Measurements from ENCODE around the gene CCDC152. TPM values are rescaled to one million over a fixed set of nuclear protein-coding genes. Genes with fewer than 3 reads are reported as not detected.
"Not testable (repeated sequence)": the region's sequence is repeated elsewhere in the genome, so short reads cannot be mapped to it uniquely, and the experiment has no call there.

Gene CCDC152
- polyA plus RNA-seq, 4 donors = 1.6 to 42.6 (median 3.9) TPM

GRCh38 chr5:42840842-42841567 is 84.4 kb downstream of the CCDC152 start:
- peaks cover 0 to 9% (median 2%) of the 10 kb centered on the region in 3 donors for H3K4me1 ChIP-seq (ENCODE audit: control insufficient read depth in 3 of 3, insufficient read depth in 2 of 3, low read depth in 1 of 3, low read length in 2 of 3)
- H3K27me3 ChIP-seq (ENCODE audit: control insufficient read depth in 3 of 3, insufficient read depth in 3 of 3, low read length in 3 of 3) = no peaks in the 10 kb centered on the region
- DNase-seq = peak; percentile 44 to 57
- 51 to 65% (median 57%) methylated on average over 5 of the region's 5 CpGs for WGBS, 3 donors
- peak overlapping the region in 1 of 3 donors; percentile 41 for H3K27ac ChIP-seq (ENCODE audit: low read depth in 1 of 3, low read length in 2 of 3)
- H3K9me3 ChIP-seq (ENCODE audit: control insufficient read depth in 2 of 2, insufficient read depth in 1 of 2, low read depth in 1 of 2, low read length in 1 of 2) = peaks cover 0 to 5% of the 10 kb centered on the region in 2 donors
- no peak for FAIRE-seq
- no peak overlapping the region for H3K4me3 ChIP-seq (ENCODE audit: low read depth in 1 of 3, low read length in 3 of 3)
- no peaks in the 10 kb centered on the region for H3K36me3 ChIP-seq (ENCODE audit: control insufficient read depth in 3 of 3, insufficient read depth in 2 of 3, low read depth in 1 of 3, low read length in 3 of 3)

GRCh38 chr5:42842921-42843641 is 86.5 kb downstream of the CCDC152 start:
- no peak overlapping the region for H3K27ac ChIP-seq (ENCODE audit: low read depth in 1 of 3, low read length in 2 of 3)
- H3K4me3 ChIP-seq (ENCODE audit: low read depth in 1 of 3, low read length in 3 of 3) = no peak overlapping the region
- FAIRE-seq (no peak), DNase-seq (no peak)
- no peaks in the 10 kb centered on the region for H3K9me3 ChIP-seq (ENCODE audit: control insufficient read depth in 2 of 2, insufficient read depth in 1 of 2, low read depth in 1 of 2, low read length in 1 of 2)
- 69 to 77% (median 75%) methylated on average over 4 of the region's 4 CpGs for WGBS, 3 donors
- peaks cover 0 to 9% (median 2%) of the 10 kb centered on the region in 3 donors for H3K4me1 ChIP-seq (ENCODE audit: control insufficient read depth in 3 of 3, insufficient read depth in 2 of 3, low read depth in 1 of 3, low read length in 2 of 3)
- no peaks in the 10 kb centered on the region for H3K27me3 ChIP-seq (ENCODE audit: control insufficient read depth in 3 of 3, insufficient read depth in 3 of 3, low read length in 3 of 3)
- no peaks in the 10 kb centered on the region for H3K36me3 ChIP-seq (ENCODE audit: control insufficient read depth in 3 of 3, insufficient read depth in 2 of 3, low read depth in 1 of 3, low read length in 3 of 3)

- DNase-seq (no peak), FAIRE-seq (no peak)
- H3K4me3 ChIP-seq (ENCODE audit: low read depth in 1 of 3, low read length in 3 of 3) = no peak overlapping the region
- H3K4me1 ChIP-seq (ENCODE audit: control insufficient read depth in 3 of 3, insufficient read depth in 2 of 3, low read depth in 1 of 3, low read length in 2 of 3) = peaks cover 0 to 9% (median 2%) of the 10 kb centered on the region in 3 donors
- no peak overlapping the region for H3K27ac ChIP-seq (ENCODE audit: low read depth in 1 of 3, low read length in 2 of 3)
- H3K9me3 ChIP-seq (ENCODE audit: control insufficient read depth in 2 of 2, insufficient read depth in 1 of 2, low read depth in 1 of 2, low read length in 1 of 2) = no peaks in the 10 kb centered on the region
- no peaks in the 10 kb centered on the region for H3K27me3 ChIP-seq (ENCODE audit: control insufficient read depth in 3 of 3, insufficient read depth in 3 of 3, low read length in 3 of 3)
- H3K36me3 ChIP-seq (ENCODE audit: control insufficient read depth in 3 of 3, insufficient read depth in 2 of 3, low read depth in 1 of 3, low read length in 3 of 3) = no peaks in the 10 kb centered on the region
- WGBS, 3 donors = 83 to 90% (median 86%) methylated on average over 3 of the region's 3 CpGs
Measured at GRCh38 chr5:42843675-42844292, 87.2 kb downstream of the CCDC152 start.

- DNase-seq; H3K27ac ChIP-seq (ENCODE audit: low read depth in 1 of 3, low read length in 2 of 3); H3K9me3 ChIP-seq (ENCODE audit: control insufficient read depth in 2 of 2, insufficient read depth in 1 of 2, low read depth in 1 of 2, low read length in 1 of 2); H3K27me3 ChIP-seq (ENCODE audit: control insufficient read depth in 3 of 3, insufficient read depth in 3 of 3, low read length in 3 of 3); FAIRE-seq; H3K4me3 ChIP-seq (ENCODE audit: low read depth in 1 of 3, low read length in 3 of 3); H3K4me1 ChIP-seq (ENCODE audit: control insufficient read depth in 3 of 3, insufficient read depth in 2 of 3, low read depth in 1 of 3, low read length in 2 of 3); H3K36me3 ChIP-seq (ENCODE audit: control insufficient read depth in 3 of 3, insufficient read depth in 2 of 3, low read depth in 1 of 3, low read length in 3 of 3): not testable (repeated sequence)
- WGBS, 3 donors = 94 to 98% (median 97%) methylated on average over 4 of the region's 4 CpGs
Measured at GRCh38 chr5:42844408-42844807, 87.8 kb downstream of the CCDC152 start.

GRCh38 chr5:42848545-42848944 is 91.9 kb downstream of the CCDC152 start:
- Histone ChIP-seq H3K4me1 (ENCODE audit: control insufficient read depth in 3 of 3, insufficient read depth in 2 of 3, low read depth in 1 of 3, low read length in 2 of 3) (peaks cover 0 to 13% (median 0%) of the 10 kb centered on the region in 3 donors), H3K4me3 (ENCODE audit: low read depth in 1 of 3, low read length in 3 of 3) (no peak overlapping the region), H3K27ac (ENCODE audit: low read depth in 1 of 3, low read length in 2 of 3) (no peak overlapping the region), H3K27me3 (ENCODE audit: control insufficient read depth in 3 of 3, insufficient read depth in 3 of 3, low read length in 3 of 3) (no peaks in the 10 kb centered on the region), H3K36me3 (ENCODE audit: control insufficient read depth in 3 of 3, insufficient read depth in 2 of 3, low read depth in 1 of 3, low read length in 3 of 3) (no peaks in the 10 kb centered on the region), H3K9me3 (ENCODE audit: control insufficient read depth in 2 of 2, insufficient read depth in 1 of 2, low read depth in 1 of 2, low read length in 1 of 2) (no peaks in the 10 kb centered on the region)
- 93 to 96% (median 95%) methylated on average over 2 of the region's 2 CpGs for WGBS, 3 donors
- no peak for FAIRE-seq
- DNase-seq = no peak

- no peaks in the 10 kb centered on the region for H3K36me3 ChIP-seq (ENCODE audit: control insufficient read depth in 3 of 3, insufficient read depth in 2 of 3, low read depth in 1 of 3, low read length in 3 of 3)
- 17 to 60% (median 32%) methylated on average over 6 of the region's 6 CpGs for WGBS, 3 donors
- no peaks in the 10 kb centered on the region for H3K9me3 ChIP-seq (ENCODE audit: control insufficient read depth in 2 of 2, insufficient read depth in 1 of 2, low read depth in 1 of 2, low read length in 1 of 2)
- H3K27ac ChIP-seq (ENCODE audit: low read depth in 1 of 3, low read length in 2 of 3) = peak overlapping the region in 2 of 3 donors; percentile 11 to 57
- H3K4me3 ChIP-seq (ENCODE audit: low read depth in 1 of 3, low read length in 3 of 3) = no peak overlapping the region
- DNase-seq (peak; percentile 72 to 81), FAIRE-seq (no peak)
- H3K27me3 ChIP-seq (ENCODE audit: control insufficient read depth in 3 of 3, insufficient read depth in 3 of 3, low read length in 3 of 3) = no peaks in the 10 kb centered on the region
- peaks cover 2 to 24% (median 4%) of the 10 kb centered on the region in 3 donors for H3K4me1 ChIP-seq (ENCODE audit: control insufficient read depth in 3 of 3, insufficient read depth in 2 of 3, low read depth in 1 of 3, low read length in 2 of 3)
Measured at GRCh38 chr5:42851481-42851880, 94.9 kb downstream of the CCDC152 start.

Other genes with a start within 250 kb of the CCDC152 start
- 1,000 to 10,000 TPM in 1 of 4 donors, 100 to 1,000 TPM in 3; 204 to 4,199 (median 720) TPM for gene SELENOP, start 55.1 kb downstream of the CCDC152 start, polyA plus RNA-seq